ENCODE results near the gene MBNL1.

GRCh38 chr3:152355744-152356665 lies 87.3 kb downstream of the MBNL1 start:
- TF ChIP-seq HDGF (IDR thresholded peaks at IDR 0.05; ENCODE audit: borderline replicate concordance) = no peak
- no peak for TF ChIP-seq PKNOX1 (IDR thresholded peaks at IDR 0.05)
- TF ChIP-seq FOXK2 (IDR thresholded peaks at IDR 0.05) = no peak
- TF ChIP-seq LEF1 (IDR thresholded peaks at IDR 0.05; ENCODE audit: borderline replicate concordance) = no peak
- TF ChIP-seq NFRKB (IDR thresholded peaks at IDR 0.05) = no peak
- TF ChIP-seq CTBP1 (IDR thresholded peaks at IDR 0.05; ENCODE audit: borderline replicate concordance) = no peak
- no peak for TF ChIP-seq SUZ12 (IDR thresholded peaks at IDR 0.05)
- no peak for TF ChIP-seq FOXM1 (IDR thresholded peaks at IDR 0.05; ENCODE audit: borderline replicate concordance)
- no peak for TF ChIP-seq ELF4 (IDR thresholded peaks at IDR 0.05)

Measured in HEK293T (cell line).